AG04449 (cell line): ENCODE data around the gene HOXB2.

Source experiments
- CTCF ChIA-PET: fragments of 350-600 bp; formaldehyde crosslinking; extraction: SDS; loops from one replicate; lab custom pipeline; 2021; ENCODE audit warnings: antibody characterized with exemption; lab: Yijun Ruan, JAX
- POLR2A ChIA-PET: fragments of 400-600, 350-600 bp; formaldehyde crosslinking; extraction: SDS; loops from one replicate; lab custom pipeline; 2020; ENCODE audit warnings: antibody characterized with exemption, inconsistent platforms; lab: Yijun Ruan, JAX
- DNase-seq: peaks from one replicate; pipeline ENCODE4 v3.0.0-alpha.2; 2010; ENCODE audit warnings: low read depth, low spot score
- H3K4me3 ChIP-seq: 2 replicates; pipeline ENCODE4 v1.5.1; 2011; ENCODE audit warnings: low read depth, mild to moderate bottlenecking, control low read depth, low read length
- TF ChIP-seq, protein P1 (sequence below): IDR thresholded peaks from one replicate; pipeline ENCODE4 v1.5.1; 2011; ENCODE audit warnings: mild to moderate bottlenecking, moderate library complexity, low read length, control low read depth, inconsistent platforms; ENCODE audit not compliant: insufficient read depth; ENCODE audit errors: missing control alignments

The HOXB2 gene

DNA sequence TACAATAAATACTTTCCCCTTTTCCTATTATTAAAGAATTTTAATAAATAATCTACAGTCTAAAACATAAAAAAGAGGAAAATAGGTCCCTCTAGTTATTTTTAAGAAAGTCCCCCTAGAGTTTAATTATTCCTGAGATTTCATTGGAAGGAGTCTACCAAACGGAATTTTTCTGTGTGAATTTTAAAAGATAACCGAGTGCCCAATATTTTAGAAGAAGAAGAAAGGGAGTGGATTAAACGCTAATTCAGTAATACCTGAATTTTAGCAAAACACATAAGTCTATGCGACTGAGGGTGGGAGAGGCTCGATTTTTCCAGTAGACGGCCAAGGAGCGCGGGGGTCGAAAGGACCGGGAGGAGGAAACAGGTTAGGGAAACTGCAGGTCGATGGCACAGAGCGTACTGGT is 2.2 kb downstream of the HOXB2 start:
- DNase-seq, result no peak
- peak overlapping the region; percentile 84 for H3K4me3 ChIP-seq
- TF ChIP-seq, protein P1, sequence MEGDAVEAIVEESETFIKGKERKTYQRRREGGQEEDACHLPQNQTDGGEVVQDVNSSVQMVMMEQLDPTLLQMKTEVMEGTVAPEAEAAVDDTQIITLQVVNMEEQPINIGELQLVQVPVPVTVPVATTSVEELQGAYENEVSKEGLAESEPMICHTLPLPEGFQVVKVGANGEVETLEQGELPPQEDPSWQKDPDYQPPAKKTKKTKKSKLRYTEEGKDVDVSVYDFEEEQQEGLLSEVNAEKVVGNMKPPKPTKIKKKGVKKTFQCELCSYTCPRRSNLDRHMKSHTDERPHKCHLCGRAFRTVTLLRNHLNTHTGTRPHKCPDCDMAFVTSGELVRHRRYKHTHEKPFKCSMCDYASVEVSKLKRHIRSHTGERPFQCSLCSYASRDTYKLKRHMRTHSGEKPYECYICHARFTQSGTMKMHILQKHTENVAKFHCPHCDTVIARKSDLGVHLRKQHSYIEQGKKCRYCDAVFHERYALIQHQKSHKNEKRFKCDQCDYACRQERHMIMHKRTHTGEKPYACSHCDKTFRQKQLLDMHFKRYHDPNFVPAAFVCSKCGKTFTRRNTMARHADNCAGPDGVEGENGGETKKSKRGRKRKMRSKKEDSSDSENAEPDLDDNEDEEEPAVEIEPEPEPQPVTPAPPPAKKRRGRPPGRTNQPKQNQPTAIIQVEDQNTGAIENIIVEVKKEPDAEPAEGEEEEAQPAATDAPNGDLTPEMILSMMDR, result no peak
- ChIA-PET CTCF (interaction anchor here (1.3 to 1.9 kb wide), 2 partner anchors 50 to 191 kb away, joined by 5 to 6 read pairs; no protein-coding TSS in a partner anchor), POLR2A (interaction anchor here (0.6 to 6.4 kb wide), 3 partner anchors 25 to 58 kb away, joined by 3 to 57 read pairs (median 3); no protein-coding TSS in a partner anchor)

DNA sequence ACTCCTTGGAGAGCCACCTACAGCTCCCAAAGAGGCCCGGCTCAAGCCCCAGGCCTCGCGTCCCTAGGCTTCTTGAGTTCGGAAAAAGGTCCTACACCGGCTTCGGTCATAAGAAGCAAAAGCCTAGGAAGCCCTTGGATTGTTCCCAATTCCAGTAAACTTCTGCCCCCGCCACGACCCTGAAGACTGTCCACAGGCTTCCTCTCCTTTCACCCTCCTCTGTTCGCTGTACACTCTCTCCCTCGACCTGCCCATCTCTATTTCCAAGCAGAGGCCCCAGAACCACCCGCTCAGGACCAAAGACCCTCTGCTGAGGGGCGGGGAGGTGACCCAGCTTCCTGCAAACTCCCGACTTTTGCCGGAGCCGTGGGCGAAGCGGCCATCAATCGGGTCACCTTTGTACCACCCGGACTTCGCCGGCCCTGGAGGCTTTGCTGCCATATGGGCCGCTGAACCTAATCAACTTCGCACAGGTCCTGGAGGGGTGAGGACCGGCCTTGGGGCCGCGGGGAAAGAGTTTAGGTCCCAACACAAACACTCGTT is 2.7 kb downstream of the HOXB2 start:
- ChIA-PET POLR2A (interaction anchor here (0.6 to 6.4 kb wide), 12 partner anchors 8 to 57 kb away, joined by 3 to 57 read pairs (median 4); partner anchors contain the start of genes HOXB4 and HOXB5), CTCF (interaction anchor here (0.6 to 3.2 kb wide), 6 partner anchors 41 to 206 kb away, joined by 3 to 23 read pairs (median 4); no protein-coding TSS in a partner anchor)
- DNase-seq, result no peak
- H3K4me3 ChIP-seq, result peak overlapping the region; percentile 84
- TF ChIP-seq, protein P1, result no peak

DNA sequence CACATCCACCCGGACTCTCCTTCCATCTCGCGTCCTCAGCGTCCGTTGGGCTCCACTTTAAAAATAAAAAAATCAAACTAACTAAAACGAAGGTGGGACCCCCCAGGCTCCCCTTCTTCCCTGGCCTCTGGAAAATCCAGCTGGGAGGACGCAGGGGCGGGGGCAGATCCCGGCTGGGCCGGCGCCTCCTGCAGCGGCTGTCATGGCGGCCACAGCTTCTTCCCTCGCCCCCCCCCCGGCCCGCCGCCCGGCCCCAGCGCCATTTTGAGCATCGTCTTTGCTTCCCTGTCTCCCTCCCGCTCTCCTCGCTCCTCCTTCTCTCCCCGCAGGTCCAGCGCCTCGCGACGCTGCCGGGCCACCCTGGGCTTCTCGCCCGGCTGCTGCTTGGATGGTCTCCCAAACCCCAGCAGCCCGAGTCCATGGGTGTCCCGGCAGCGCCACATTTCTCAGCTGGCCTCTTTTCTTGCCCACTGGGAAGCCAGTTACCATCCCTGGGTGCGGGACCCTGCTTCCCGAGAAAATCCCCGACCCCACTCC is 3.3 kb downstream of the HOXB2 start:
- H3K4me3 ChIP-seq, result peak overlapping the region; percentile 84
- POLR2A ChIA-PET, result interaction anchor here (0.6 to 6.4 kb wide), 12 partner anchors 9 to 57 kb away, joined by 3 to 57 read pairs (median 4); partner anchors contain the start of genes HOXB4 and HOXB5
- TF ChIP-seq, protein P1, result no peak
- no peak for DNase-seq
- CTCF ChIA-PET, result interaction anchor here (0.6 to 3.2 kb wide), 8 partner anchors 14 to 205 kb away, joined by 3 to 23 read pairs (median 3); no protein-coding TSS in a partner anchor

GRCh38 chr17:48541036-48541576 is 3.8 kb downstream of the HOXB2 start:
- POLR2A ChIA-PET, result interaction anchor here (0.6 to 6.4 kb wide), 11 partner anchors 9 to 56 kb away, joined by 3 to 57 read pairs (median 5); partner anchors contain the start of genes HOXB4 and HOXB5
- TF ChIP-seq, protein P1, result no peak
- peak overlapping the region; percentile 84 for H3K4me3 ChIP-seq
- DNase-seq, result no peak
- CTCF ChIA-PET, result interaction anchor here (0.7 to 3.2 kb wide), 7 partner anchors 8 to 205 kb away, joined by 3 to 23 read pairs (median 7); no protein-coding TSS in a partner anchor

DNA sequence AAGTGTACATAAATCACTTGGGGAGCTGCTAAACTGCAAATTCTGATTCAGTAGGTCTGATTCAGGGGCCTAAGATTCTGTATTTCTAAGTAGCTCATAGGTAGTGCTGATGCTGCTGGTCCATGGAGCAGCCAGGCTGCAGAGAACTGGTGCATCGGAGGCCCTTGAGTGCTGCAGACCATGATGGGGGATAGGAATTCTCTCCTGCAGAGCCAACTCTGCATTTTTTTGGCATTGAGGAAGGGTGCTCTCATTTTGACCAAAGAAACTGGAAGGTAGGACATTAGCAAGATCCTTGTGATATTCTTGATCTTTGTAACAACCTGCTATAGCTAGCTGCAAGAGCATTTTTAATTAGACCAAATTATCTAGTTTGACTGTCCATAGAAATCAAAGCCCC is 4.7 kb downstream of the HOXB2 start:
- TF ChIP-seq, protein P1, result no peak
- H3K4me3 ChIP-seq, result no peak overlapping the region
- CTCF ChIA-PET, result interaction anchor here (0.8 to 3.2 kb wide), 11 partner anchors 9 to 205 kb away, joined by 3 to 23 read pairs (median 3); partner anchors contain the start of gene HOXB5
- POLR2A ChIA-PET, result interaction anchor here (0.5 to 6.4 kb wide), 7 partner anchors 8 to 55 kb away, joined by 3 to 57 read pairs (median 5); partner anchors contain the start of gene HOXB5
- DNase-seq, result no peak
